Tibial artery (tissue), 4 donors: Measurements from ENCODE around the gene KCNN1.

ENCODE experiments used
- DNase-seq, 2 donors: peaks; one replicate each; pipeline ENCODE4 v3.0.0-alpha.2; 2019
- H3K27ac ChIP-seq, 2 donors: fragments of 200-600 bp; sonication (generic) in 1 of 2; 1 replicate in 1 of 2; 2 replicates in 1 of 2; pipeline ENCODE4 v1.5.1; 2018 to 2019; ENCODE audit warnings: mild to moderate bottlenecking in 1 of 2
- H3K27me3 ChIP-seq, 2 donors: fragments of 200-600 bp; sonication (generic) in 1 of 2; one replicate each; pipeline versions ENCODE4 v1.5.1 to v1.6.0; 2016 to 2019
- H3K36me3 ChIP-seq, 3 donors: fragments of 200-600 bp; sonication (generic) in 2 of 3; one replicate each; pipeline ENCODE4 v1.5.1; 2016 to 2019; ENCODE audit warnings: mild to moderate bottlenecking in 2 of 3
- H3K4me1 ChIP-seq, 4 donors: fragments of 200-600 bp; sonication (generic) in 2 of 4; 1 replicate in 3 of 4; 2 replicates in 1 of 4; pipeline ENCODE4 v1.5.1; 2016 to 2019
- H3K4me3 ChIP-seq, 2 donors: fragments of 200-600 bp; sonication (generic) in 1 of 2; 1 replicate in 1 of 2; 2 replicates in 1 of 2; pipeline ENCODE4 v1.5.1; 2018 to 2019; ENCODE audit warnings: mild to moderate bottlenecking in 2 of 2
- H3K9me3 ChIP-seq, 3 donors: fragments of 200-600 bp; sonication (generic) in 1 of 3; one replicate each; pipeline ENCODE4 v1.5.1; 2016 to 2019
- intact Hi-C: fragments of 100-400 bp; cut with DNase I; formaldehyde crosslinking; loops from one replicate; pipeline ENCODE4 v1.15.0; 2023; ENCODE audit warnings: low total_unique reads
- TF ChIP-seq, protein P1 (sequence below), 2 experiments: fragments of 200-600 bp in 1 of 2; fragments of 450-650 bp in 1 of 2; IDR thresholded peaks; one replicate each; pipeline ENCODE4 v1.5.1; 2017 to 2019; ENCODE audit warnings: antibody characterized with exemption in 2 of 2, mild to moderate bottlenecking in 1 of 2, moderate library complexity in 1 of 2

The KCNN1 gene

DNA sequence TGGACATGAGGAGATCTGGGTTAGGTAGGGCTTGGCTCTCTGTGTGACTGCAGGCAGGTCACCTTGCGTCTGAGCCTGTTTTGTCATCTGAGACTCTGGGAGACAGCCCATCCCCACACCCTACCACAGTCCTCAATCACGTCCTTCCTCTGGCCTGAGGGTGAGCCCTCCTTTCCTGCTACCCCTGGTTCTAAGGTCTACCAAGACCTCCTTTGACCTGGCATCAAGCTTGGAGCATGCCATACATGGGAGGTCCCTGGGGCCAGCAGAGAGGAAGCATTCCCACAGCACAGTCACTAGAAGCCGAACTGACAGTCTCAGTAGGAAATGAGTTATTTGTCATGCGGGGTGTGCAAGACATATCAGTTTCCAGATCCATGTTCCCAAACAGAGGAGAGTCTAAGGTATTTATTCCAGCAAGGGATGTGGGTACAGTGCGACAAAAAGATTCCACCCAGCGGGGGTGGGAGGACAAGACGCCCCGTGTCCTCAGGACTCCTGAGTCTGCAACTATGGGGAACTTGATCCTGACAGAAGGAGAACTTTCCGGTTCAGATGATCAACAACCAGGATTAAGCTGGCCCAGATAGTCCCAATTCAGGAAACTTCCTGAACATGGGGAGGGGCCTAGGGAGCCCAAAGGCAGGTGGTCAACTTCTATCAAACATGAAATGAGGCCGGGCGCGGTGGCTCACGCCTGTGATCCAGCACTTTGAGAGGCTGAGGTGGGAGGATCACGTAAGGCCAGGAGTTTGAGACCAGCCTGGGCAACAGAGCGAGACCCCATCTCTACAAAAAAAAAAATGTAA, 50.6 kb downstream of the KCNN1 start:
- H3K4me1 ChIP-seq: peaks cover 12 to 98% (median 84%) of the 10 kb centered on the region in 4 donors

GRCh38 chr19:18020212-18021085, 53.5 kb downstream of the KCNN1 start:
- TF ChIP-seq, protein P1, sequence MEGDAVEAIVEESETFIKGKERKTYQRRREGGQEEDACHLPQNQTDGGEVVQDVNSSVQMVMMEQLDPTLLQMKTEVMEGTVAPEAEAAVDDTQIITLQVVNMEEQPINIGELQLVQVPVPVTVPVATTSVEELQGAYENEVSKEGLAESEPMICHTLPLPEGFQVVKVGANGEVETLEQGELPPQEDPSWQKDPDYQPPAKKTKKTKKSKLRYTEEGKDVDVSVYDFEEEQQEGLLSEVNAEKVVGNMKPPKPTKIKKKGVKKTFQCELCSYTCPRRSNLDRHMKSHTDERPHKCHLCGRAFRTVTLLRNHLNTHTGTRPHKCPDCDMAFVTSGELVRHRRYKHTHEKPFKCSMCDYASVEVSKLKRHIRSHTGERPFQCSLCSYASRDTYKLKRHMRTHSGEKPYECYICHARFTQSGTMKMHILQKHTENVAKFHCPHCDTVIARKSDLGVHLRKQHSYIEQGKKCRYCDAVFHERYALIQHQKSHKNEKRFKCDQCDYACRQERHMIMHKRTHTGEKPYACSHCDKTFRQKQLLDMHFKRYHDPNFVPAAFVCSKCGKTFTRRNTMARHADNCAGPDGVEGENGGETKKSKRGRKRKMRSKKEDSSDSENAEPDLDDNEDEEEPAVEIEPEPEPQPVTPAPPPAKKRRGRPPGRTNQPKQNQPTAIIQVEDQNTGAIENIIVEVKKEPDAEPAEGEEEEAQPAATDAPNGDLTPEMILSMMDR (IDR thresholded peaks at IDR 0.05): peak; percentile 39
- H3K4me1 ChIP-seq: peaks cover 12 to 90% (median 76%) of the 10 kb centered on the region in 4 donors
- no peaks in the 10 kb centered on the region for H3K9me3 ChIP-seq
- peak overlapping the region; percentile 83 to 94 for H3K27ac ChIP-seq
- H3K36me3 ChIP-seq: peaks cover 0 to 4% (median 3%) of the 10 kb centered on the region in 3 donors
- H3K4me3 ChIP-seq: no peak overlapping the region
- intact Hi-C loops: no loop called here
- DNase-seq: peak; percentile 94 to 99
- H3K27me3 ChIP-seq: no peaks in the 10 kb centered on the region

More for the DNA sequence above, 50.6 kb downstream of the KCNN1 start:
- Histone ChIP-seq H3K36me3 (peaks cover 26 to 33% (median 33%) of the 10 kb centered on the region in 3 donors), H3K27me3 (no peaks in the 10 kb centered on the region), H3K9me3 (no peaks in the 10 kb centered on the region), H3K27ac (peak overlapping the region; percentile 83 to 94), H3K4me3 (no peak overlapping the region)
- intact Hi-C loops: no loop called here
- peak; percentile 54 to 84 for DNase-seq
- TF ChIP-seq, protein P1 (IDR thresholded peaks at IDR 0.05): no peak

DNA sequence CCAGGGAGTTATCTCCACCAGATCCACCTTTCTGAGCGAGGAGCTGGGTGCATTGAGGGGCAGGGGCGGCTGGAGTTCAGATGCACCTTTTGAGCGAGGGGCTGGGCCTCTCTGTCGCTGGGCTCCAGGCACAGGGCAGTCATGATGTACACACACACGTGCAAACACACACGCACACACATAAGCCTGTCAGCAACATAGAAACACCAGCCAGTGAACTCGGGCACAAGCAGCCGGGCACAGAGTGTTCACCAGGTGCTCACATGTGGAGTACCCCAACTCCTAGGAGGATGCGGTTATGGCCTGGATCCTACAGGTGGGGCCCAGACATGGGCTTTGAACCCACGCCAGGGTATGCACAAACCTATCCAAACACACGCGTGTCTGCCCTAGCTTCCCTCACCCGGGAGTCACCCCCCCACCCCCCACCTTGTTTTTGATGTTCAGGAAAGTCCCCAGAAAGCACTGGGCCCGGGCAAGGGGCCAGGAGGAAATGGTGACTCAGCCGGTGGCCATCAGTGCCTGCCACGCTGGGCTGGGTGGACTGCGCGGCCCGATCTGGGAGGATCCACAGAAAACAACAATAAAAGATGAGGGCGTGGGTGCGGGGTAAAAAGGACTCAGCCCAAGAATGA, 54.3 kb downstream of the KCNN1 start:
- peak; percentile 93 to 97 for DNase-seq
- peaks cover 12 to 84% (median 74%) of the 10 kb centered on the region in 4 donors for H3K4me1 ChIP-seq
- no peaks in the 10 kb centered on the region for H3K9me3 ChIP-seq
- peak overlapping the region; percentile 83 to 94 for H3K27ac ChIP-seq
- TF ChIP-seq, protein P1 (IDR thresholded peaks at IDR 0.05): no peak
- intact Hi-C loops: no loop called here
- H3K36me3 ChIP-seq: no peaks in the 10 kb centered on the region
- H3K4me3 ChIP-seq: peak overlapping the region in 1 of 2 donors; percentile 7
- no peaks in the 10 kb centered on the region for H3K27me3 ChIP-seq

- Histone ChIP-seq H3K4me3 (no peak overlapping the region), H3K4me1 (peaks cover 12 to 59% (median 49%) of the 10 kb centered on the region in 4 donors), H3K9me3 (no peaks in the 10 kb centered on the region), H3K27me3 (no peaks in the 10 kb centered on the region), H3K27ac (peak overlapping the region; percentile 83 to 94), H3K36me3 (no peaks in the 10 kb centered on the region)
- DNase-seq: peak; percentile 94
- intact Hi-C loops: no loop called here
- TF ChIP-seq, protein P1 (IDR thresholded peaks at IDR 0.05): no peak
Observed at GRCh38 chr19:18023622-18024251, 56.8 kb downstream of the KCNN1 start.

DNA sequence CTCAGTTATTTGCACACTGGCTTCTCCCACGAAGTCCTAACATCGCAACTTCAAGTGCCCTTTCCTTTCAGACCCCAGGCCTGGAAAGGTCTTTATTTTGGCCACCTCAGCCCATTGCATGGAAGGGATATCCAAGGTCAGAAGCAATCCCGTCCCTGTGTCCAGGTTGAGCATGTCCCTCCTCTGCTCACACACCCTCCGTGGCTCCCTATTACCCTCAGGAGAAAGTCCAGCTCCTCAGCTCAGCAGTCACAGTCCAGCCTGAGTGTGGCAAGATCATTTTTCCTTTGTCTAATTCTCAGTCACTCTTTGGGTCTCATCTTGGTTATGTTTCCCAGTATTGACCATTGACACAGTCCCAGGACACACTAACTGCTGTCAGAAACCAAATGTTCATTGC, 60.2 kb downstream of the KCNN1 start:
- H3K27me3 ChIP-seq: no peaks in the 10 kb centered on the region
- H3K9me3 ChIP-seq: no peaks in the 10 kb centered on the region
- intact Hi-C loops: no loop called here
- TF ChIP-seq, protein P1 (IDR thresholded peaks at IDR 0.05): no peak
- no peak overlapping the region for H3K4me3 ChIP-seq
- no peaks in the 10 kb centered on the region for H3K36me3 ChIP-seq
- peaks cover 0 to 37% (median 17%) of the 10 kb centered on the region in 4 donors for H3K4me1 ChIP-seq
- no peak for DNase-seq
- no peak overlapping the region for H3K27ac ChIP-seq
